Right lobe of liver (tissue), 6 donors: ENCODE measurements around the gene MSANTD1. TPM values are rescaled to one million over a fixed set of nuclear protein-coding genes. Genes with fewer than 3 reads are reported as not detected.

Experiments
- ATAC-seq, 4 donors: fragments of 200-7000 bp; cut with Tn5 transposase; one replicate each; pipeline ENCODE4 v1.9.1; 2020; ENCODE audit warnings: mild to moderate bottlenecking in 4 of 4, moderate library complexity in 4 of 4
- DNase-seq, 3 donors: peaks; one replicate each; pipeline ENCODE4 v3.0.0-alpha.2; 2020
- H3K27ac ChIP-seq, 3 donors: fragments of 200-600 bp; one replicate each; pipeline ENCODE4 v1.8.0; 2022
- H3K27me3 ChIP-seq, 2 donors: fragments of 200-600 bp; one replicate each; pipeline ENCODE4 v1.8.0; 2022
- H3K36me3 ChIP-seq, 4 donors: fragments of 200-600 bp; sonication (generic) in 1 of 4; one replicate each; pipeline versions ENCODE4 v1.5.1 to v1.8.0; 2017 to 2022; ENCODE audit warnings: control low read depth in 1 of 4
- H3K4me1 ChIP-seq, 4 donors: fragments of 200-600 bp; sonication (generic) in 1 of 4; one replicate each; pipeline versions ENCODE4 v1.5.1 to v1.8.0; 2017 to 2022; ENCODE audit warnings: control low read depth in 1 of 4
- H3K4me3 ChIP-seq, 3 donors: fragments of 200-600 bp; one replicate each; pipeline ENCODE4 v1.8.0; 2022
- H3K9me3 ChIP-seq, 4 donors: fragments of 200-600 bp; sonication (generic) in 1 of 4; one replicate each; pipeline versions ENCODE4 v1.5.1 to v1.8.0; 2017 to 2022; ENCODE audit warnings: control low read depth in 1 of 4
- POLR2A ChIP-seq: fragments of 450-650 bp; IDR thresholded peaks from one replicate; pipeline ENCODE4 v1.6.1; 2017; ENCODE audit warnings: antibody characterized with exemption, mild to moderate bottlenecking
- WGBS: methylation state at CpG from one replicate; pipeline ENCODE4 v1.1.6; 2018; ENCODE audit warnings: low coverage, low lambda C conversion rate; ENCODE audit not compliant: insufficient coverage; ENCODE audit errors: missing lambda C conversion rate; 5-methylcytosine and 5-hydroxymethylcytosine counted together
- intact Hi-C, 2 donors: fragments of 100-400 bp; cut with DNase I; formaldehyde crosslinking; loops; one replicate each; pipeline versions ENCODE4 v1.11.2 to v1.14.1; 2022
- total RNA-seq, 6 experiments: library from RNA; depleted of rRNA in 2 of 6; stranded (reverse); fragments of >200 nt in 2 of 6; fragmentation: NEBNext Ultra II Directional in 3 of 6; extraction: Animal tissue kit (Norgen Biotek cat#: 25700) in 3 of 6; gene quantifications; one replicate each; pipeline versions ENCODE4 v1.1.0 to v1.2.4, GENCODE V29; 2016 to 2023
- TF ChIP-seq, protein P1 (sequence below), 4 donors: fragments of 200-600 bp in 3 of 4; fragments of 450-650 bp in 1 of 4; IDR thresholded peaks; one replicate each; pipeline versions ENCODE4 v1.5.1 to v1.8.0; 2016 to 2022; ENCODE audit warnings: antibody characterized with exemption in 4 of 4, mild to moderate bottlenecking in 2 of 4
- donor health status: DM: no; HTN: yes; CAD: no.
- donor health status: DM: no; HTN: no; CAD: no.
- donor health status: DM: no; HTN: no; CAD: no.
- donor health status: DM: no; HTN: yes; CAD: no.
- donor health status: DM: no; HTN: yes; CAD: no.

The MSANTD1 gene
- total RNA-seq, 6 experiments from 2014 or later, result 0.46 to 0.84 (median 0.64) TPM; not detected in 1

DNA sequence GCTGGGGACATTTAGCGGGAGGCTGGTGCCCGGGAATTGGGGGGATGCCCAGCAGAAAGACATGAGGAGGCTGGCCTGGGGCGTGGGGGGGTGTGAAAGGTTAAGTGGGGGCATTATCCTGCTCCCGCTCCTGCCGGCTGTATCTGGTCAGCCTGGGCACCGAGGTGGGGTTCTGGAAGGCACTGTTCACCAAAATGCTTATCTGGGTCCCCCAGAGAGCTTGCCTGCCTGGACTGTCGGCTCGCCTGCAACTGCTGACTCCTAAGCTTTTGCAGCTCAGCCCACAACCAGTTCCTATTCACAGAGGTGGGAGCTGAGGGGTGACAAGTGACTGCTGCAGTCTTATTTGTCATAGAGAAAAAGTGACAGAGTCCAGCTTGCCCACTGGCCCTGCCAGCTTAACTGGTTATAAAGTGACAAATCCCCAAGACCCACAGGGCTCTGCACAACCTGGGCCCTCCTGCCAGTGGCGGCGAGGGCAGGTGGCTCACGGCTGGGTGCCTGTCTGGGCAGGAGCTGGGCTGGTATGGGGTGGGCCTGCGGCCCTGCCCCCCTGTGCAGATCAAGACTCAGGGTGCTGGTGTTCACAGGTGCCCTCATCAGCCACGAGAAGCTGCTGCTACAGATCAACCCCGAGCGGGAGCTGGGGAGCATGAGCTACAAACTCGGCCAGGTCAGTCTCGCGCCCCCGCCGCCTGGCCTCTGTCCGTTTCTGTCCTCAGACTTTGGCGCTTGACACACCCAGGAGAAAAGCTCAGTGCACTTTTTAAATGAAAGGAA lies 23.7 kb upstream of the MSANTD1 start:
- H3K36me3 ChIP-seq, result peaks cover 6 to 68% (median 21%) of the 10 kb centered on the region in 4 donors
- peak in 2 of 3 donors; percentile 20 to 40 for DNase-seq
- 67% methylated on average over 8 of the region's 22 CpGs for WGBS
- intact Hi-C loops, result no loop called here
- TF ChIP-seq POLR2A, result no peak
- TF ChIP-seq, protein P1, sequence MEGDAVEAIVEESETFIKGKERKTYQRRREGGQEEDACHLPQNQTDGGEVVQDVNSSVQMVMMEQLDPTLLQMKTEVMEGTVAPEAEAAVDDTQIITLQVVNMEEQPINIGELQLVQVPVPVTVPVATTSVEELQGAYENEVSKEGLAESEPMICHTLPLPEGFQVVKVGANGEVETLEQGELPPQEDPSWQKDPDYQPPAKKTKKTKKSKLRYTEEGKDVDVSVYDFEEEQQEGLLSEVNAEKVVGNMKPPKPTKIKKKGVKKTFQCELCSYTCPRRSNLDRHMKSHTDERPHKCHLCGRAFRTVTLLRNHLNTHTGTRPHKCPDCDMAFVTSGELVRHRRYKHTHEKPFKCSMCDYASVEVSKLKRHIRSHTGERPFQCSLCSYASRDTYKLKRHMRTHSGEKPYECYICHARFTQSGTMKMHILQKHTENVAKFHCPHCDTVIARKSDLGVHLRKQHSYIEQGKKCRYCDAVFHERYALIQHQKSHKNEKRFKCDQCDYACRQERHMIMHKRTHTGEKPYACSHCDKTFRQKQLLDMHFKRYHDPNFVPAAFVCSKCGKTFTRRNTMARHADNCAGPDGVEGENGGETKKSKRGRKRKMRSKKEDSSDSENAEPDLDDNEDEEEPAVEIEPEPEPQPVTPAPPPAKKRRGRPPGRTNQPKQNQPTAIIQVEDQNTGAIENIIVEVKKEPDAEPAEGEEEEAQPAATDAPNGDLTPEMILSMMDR (IDR thresholded peaks at IDR 0.05), result no peak
- ATAC-seq, result peak in 2 of 4 donors; percentile 8 to 16
- H3K27me3 ChIP-seq, result no peaks in the 10 kb centered on the region
- H3K27ac ChIP-seq, result peak overlapping the region in 1 of 3 donors; percentile 57
- H3K4me3 ChIP-seq, result no peak overlapping the region
- no peaks in the 10 kb centered on the region for H3K4me1 ChIP-seq
- H3K9me3 ChIP-seq, result no peaks in the 10 kb centered on the region

DNA sequence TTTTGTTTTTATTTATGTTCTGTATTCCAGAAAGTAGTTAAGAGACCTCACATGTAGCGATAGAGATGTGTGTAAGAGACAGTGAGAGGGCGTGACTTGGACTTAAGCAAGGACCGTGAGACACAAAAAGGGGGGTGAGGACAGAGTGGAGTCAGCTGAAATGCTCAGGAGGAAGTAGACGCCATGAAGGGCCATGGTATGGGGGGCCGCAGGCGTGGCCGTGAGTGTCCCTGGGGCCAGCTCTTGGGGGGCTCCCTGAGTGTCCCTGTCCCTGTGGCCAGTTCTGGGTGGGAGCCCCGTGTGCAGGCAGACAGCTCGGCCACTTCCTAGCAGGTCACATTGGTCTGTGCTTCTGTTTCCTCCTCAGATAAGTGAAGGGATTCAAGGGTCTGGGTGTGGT lies 23.0 kb upstream of the MSANTD1 start:
- peak; percentile 45 to 67 (median 52) for ATAC-seq
- H3K27ac ChIP-seq, result peak overlapping the region; percentile 10 to 57 (median 47)

DNA sequence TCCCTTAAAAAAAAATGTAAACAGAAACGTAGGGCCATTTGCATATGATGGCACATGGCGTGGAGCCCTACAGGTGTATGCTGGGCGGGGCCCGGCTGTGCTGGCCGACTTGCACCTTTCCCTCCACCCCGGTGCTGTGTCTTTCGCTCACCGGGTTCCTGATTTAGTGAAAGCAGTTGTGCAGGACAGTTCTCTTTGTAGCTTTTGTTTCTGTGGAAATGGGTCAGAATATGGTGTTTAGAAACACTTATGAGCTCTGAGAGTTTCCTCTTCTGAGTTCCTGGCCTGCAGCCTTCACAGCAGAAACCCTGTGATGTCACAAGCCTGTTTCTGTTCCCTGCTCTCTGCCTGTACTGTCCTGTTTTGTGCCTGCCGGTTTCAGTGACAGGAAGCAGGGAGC lies 22.5 kb upstream of the MSANTD1 start:
- Histone ChIP-seq H3K4me3 (no peak overlapping the region), H3K4me1 (no peaks in the 10 kb centered on the region), H3K9me3 (no peaks in the 10 kb centered on the region), H3K27me3 (no peaks in the 10 kb centered on the region), H3K27ac (peak overlapping the region; percentile 10 to 57 (median 47)), H3K36me3 (peaks cover 6 to 68% (median 27%) of the 10 kb centered on the region in 4 donors)
- WGBS, result 60% methylated on average over 6 of the region's 9 CpGs
- TF ChIP-seq POLR2A, result no peak
- TF ChIP-seq, protein P1 (IDR thresholded peaks at IDR 0.05), result no peak
- peak; percentile 58 to 70 (median 62) for ATAC-seq
- intact Hi-C loops, result no loop called here
- peak in 2 of 3 donors; percentile 20 to 41 for DNase-seq

More for the DNA sequence above, 23.0 kb upstream of the MSANTD1 start:
- 59% methylated on average over 7 of the region's 9 CpGs for WGBS
- intact Hi-C loops, result no loop called here
- H3K4me3 ChIP-seq, result no peak overlapping the region
- no peaks in the 10 kb centered on the region for H3K4me1 ChIP-seq
- peak in 2 of 3 donors; percentile 24 to 45 for DNase-seq
- H3K9me3 ChIP-seq, result no peaks in the 10 kb centered on the region
- no peaks in the 10 kb centered on the region for H3K27me3 ChIP-seq
- peaks cover 6 to 68% (median 24%) of the 10 kb centered on the region in 4 donors for H3K36me3 ChIP-seq
- TF ChIP-seq, protein P1 (IDR thresholded peaks at IDR 0.05), result no peak
- TF ChIP-seq POLR2A, result no peak

DNA sequence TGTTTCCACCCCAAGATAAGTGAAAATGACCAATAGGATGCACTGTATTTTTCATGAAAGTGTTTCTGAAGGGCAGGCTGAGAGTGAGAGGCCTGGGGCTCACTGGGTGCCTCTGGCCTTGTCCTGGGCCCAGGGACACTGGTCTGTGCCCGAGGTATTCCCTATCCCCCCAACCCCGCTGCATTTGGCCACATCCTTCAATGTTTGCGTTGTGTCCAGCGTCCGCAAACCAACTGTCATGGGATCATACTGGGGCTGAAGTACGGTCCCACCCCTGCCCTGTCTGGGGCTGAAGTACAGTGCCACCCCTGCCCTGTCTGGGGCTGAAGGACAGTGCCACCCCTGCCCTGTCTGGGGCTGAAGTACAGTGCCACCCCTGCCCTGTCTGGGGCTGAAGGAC lies 22.0 kb upstream of the MSANTD1 start:
- no peaks in the 10 kb centered on the region for H3K27me3 ChIP-seq
- no peaks in the 10 kb centered on the region for H3K4me1 ChIP-seq
- ATAC-seq, result peak in 1 of 4 donors; percentile 20
- H3K36me3 ChIP-seq, result peaks cover 6 to 68% (median 29%) of the 10 kb centered on the region in 4 donors
- WGBS, result 62% methylated on average over 6 of the region's 6 CpGs
- peak overlapping the region in 1 of 3 donors; percentile 57 for H3K27ac ChIP-seq
- intact Hi-C loops, result no loop called here
- DNase-seq, result peak in 2 of 3 donors; percentile 10 to 31
- no peak overlapping the region for H3K4me3 ChIP-seq
- H3K9me3 ChIP-seq, result no peaks in the 10 kb centered on the region
- TF ChIP-seq POLR2A, result no peak
- TF ChIP-seq, protein P1 (IDR thresholded peaks at IDR 0.05), result no peak
